ENCODE results near the gene ZNF287.
A peak's percentile ranks its signal among the peaks of the same experiment; 100 is the strongest.
"Not testable (repeated sequence)": the region's sequence is repeated elsewhere in the genome, so short reads cannot be mapped to it uniquely, and the experiment has no call there.

The ZNF287 gene

GRCh38 chr17:16534236-16534635 lies 34.8 kb downstream of the ZNF287 start:
- no peak for DNase-seq (ENCODE audit: extremely low read depth, low read depth)
- TF ChIP-seq CTCF (IDR thresholded peaks at IDR 0.05; ENCODE audit: low read depth, low read length): no peak

DNA sequence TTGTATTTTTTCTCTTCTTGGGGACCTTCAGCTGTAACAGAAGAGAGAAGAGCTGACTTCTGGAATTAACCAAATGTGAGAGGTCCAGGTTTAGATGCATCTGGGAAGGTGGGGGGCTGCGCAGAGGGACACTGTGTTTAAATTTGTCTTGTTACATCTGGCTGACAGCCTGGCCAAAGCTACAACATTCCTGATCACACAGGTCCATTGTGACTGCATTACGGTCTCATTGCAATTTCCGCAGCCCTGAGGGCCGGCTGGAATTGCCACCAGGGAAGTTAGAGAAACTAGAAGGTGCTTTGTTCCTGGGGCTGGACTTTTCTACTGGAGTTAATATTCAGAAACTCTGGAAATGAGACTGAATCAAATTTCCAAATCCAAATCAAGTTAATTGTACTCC lies 39.1 kb downstream of the ZNF287 start:
- TF ChIP-seq CTCF (IDR thresholded peaks at IDR 0.05; ENCODE audit: low read depth, low read length): no peak
- no peak for DNase-seq (ENCODE audit: extremely low read depth, low read depth)

DNA sequence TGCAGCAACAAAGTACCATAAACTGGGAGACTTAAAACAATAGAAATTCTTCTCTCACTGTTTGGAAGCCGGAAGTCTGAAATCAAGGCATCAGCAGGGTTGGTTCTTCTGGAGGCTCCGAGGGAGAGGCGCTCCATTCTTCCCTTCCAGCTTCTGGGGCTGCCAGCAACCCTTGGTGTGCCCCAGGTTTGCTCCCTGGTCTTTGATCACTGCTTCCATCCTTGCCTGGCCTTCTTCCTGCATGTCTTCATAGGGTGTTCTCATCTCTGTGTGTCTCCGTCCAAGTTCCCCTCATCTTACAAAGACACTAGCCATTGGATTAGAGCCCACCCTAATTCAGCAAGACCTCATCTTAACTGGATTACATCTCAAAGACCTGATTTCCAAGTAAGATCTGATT lies 41.7 kb downstream of the ZNF287 start:
- TF ChIP-seq CTCF (IDR thresholded peaks at IDR 0.05; ENCODE audit: low read depth, low read length): no peak
- DNase-seq (ENCODE audit: extremely low read depth, low read depth): no peak

DNA sequence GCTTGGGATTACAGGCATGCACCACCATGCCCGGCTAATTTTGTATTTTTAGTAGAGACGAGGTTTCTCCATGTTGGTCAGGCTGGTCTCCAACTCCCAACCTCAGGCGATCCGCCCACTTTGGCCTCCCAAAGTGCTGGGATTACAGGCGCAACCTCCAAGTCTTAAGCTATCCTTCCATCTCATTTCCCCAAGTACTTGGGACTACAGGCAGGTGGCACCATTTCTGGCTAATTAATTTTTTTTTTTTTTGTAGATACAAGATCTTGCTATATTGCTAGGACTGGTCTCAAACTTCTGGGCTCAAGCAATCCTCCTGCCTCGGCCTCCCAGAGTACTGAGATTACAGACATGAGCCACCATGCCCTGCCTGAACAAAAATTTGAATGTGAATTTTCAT lies 43.4 kb downstream of the ZNF287 start:
- not testable (repeated sequence) for DNase-seq (ENCODE audit: extremely low read depth, low read depth)

DNA sequence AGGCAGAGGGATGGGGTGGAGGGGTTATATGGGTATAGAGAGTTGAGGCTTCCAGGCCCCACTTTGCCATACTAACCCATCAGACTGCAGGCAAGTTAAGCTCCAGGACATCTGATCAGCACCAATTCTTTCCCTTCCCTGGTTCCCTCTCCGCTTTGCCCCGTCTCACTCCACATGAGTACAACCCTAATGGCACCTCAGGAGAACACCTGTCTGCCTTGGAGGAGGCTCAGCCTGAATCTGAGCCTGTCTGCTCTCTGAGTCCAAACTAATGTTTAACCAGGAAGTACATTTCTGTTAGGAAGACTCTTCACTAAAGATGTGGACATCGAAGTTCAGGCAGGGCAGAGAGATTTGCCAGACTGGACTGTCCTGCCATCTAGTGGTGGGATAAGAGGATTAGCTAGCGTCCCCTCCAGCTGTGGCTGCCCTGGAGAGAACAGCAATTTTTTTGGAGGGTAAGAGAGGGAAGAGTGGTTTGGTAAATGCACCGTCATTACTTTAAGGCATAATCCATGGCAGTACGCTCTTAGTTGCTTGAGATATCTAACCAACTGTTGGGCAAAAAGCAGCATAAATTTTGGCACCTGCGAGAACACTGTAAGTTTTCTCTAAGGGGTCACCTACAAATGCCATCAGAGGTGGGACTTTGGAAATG lies 47.8 kb downstream of the ZNF287 start:
- DNase-seq (ENCODE audit: extremely low read depth, low read depth): peak; percentile 82
- peak; percentile 88 for TF ChIP-seq CTCF (IDR thresholded peaks at IDR 0.05; ENCODE audit: low read depth, low read length)

GRCh38 chr17:16519021-16519420 lies 50.0 kb downstream of the ZNF287 start:
- no peak for TF ChIP-seq CTCF (IDR thresholded peaks at IDR 0.05; ENCODE audit: low read depth, low read length)
- no peak for DNase-seq (ENCODE audit: extremely low read depth, low read depth)

DNA sequence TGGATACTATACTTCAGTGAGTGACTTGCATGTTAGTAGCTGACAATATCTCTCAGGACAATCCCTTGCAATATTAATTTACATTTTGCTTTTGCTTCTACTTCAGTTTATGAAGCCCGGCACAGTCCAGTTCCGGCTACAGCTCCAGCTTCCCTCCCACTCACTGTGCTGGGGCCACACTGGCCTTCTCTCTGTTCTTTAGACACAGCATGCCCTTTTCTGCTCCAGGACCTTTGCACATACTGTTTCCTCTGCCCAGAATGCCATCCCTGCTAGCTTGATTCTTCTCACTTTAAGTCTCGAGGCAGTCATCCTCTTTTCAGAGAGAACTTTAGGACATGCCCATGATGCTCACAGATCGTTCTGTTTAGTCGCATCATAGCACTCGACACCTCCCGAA lies 51.5 kb downstream of the ZNF287 start:
- no peak for DNase-seq (ENCODE audit: extremely low read depth, low read depth)
- no peak for TF ChIP-seq CTCF (IDR thresholded peaks at IDR 0.05; ENCODE audit: low read depth, low read length)

DNA sequence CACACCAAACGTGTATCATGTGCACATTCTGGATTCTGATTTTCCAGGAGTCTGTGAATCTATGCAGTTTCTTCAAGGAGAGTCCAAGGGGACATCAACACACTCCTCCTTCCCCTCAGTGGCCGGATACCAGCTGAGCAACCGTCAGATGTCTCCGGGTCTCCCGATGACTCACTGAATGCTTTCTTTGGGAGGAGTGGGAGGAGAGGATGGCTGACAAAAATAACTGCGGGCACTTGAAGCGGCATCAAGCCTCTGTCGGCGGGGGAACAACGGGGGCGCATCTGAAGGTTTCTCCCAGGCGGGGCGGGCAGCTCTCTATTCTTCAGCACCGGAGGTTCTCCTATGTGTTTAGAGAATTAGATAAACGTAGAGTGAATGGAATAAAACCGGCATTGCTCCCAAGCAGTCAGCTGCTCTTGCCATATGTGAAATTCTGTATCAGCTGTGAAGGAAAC lies 52.4 kb downstream of the ZNF287 start:
- DNase-seq (ENCODE audit: extremely low read depth, low read depth): no peak

More for the DNA sequence above, 52.4 kb downstream of the ZNF287 start:
- TF ChIP-seq CTCF (IDR thresholded peaks at IDR 0.05; ENCODE audit: low read depth, low read length): no peak
